Testis (tissue), 3 donors: Measurements from ENCODE around the gene TTLL11. TPM values are rescaled to one million over a fixed set of nuclear protein-coding genes. Genes with fewer than 3 reads are reported as not detected.

Experiments
- DNase-seq: peaks from one replicate; pipeline ENCODE4 v3.0.0-alpha.2; 2019
- H3K27ac ChIP-seq, 2 donors: fragments of 200-600 bp; sonication (generic); one replicate each; pipeline ENCODE4 v1.5.1; 2019
- H3K27me3 ChIP-seq: fragments of 200-600 bp; sonication (generic); one replicate; pipeline ENCODE4 v1.5.1; 2019
- H3K36me3 ChIP-seq: fragments of 200-600 bp; sonication (generic); one replicate; pipeline ENCODE4 v1.5.1; 2017; ENCODE audit warnings: low read depth; ENCODE audit errors: missing control alignments
- H3K4me1 ChIP-seq: fragments of 200-600 bp; sonication (generic); one replicate; pipeline ENCODE4 v1.5.1; 2019
- H3K4me3 ChIP-seq, 2 donors: fragments of 200-600 bp; sonication (generic); one replicate each; pipeline ENCODE4 v1.5.1; 2017 to 2019
- H3K9me3 ChIP-seq: fragments of 200-600 bp; sonication (generic); one replicate; pipeline ENCODE4 v1.5.1; 2017
- CTCF ChIP-seq, 3 experiments: fragments of 450-650 bp in 2 of 3; fragments of 200-600 bp in 1 of 3; sonication (generic) in 1 of 3; IDR thresholded peaks; one replicate each; pipeline ENCODE4 v1.5.1; 2016 to 2019; ENCODE audit warnings: antibody characterized with exemption in 3 of 3, mild to moderate bottlenecking in 2 of 3, moderate library complexity in 1 of 3
- POLR2A ChIP-seq: fragments of 450-650 bp; IDR thresholded peaks from one replicate; pipeline ENCODE4 v1.6.1; 2017; ENCODE audit warnings: antibody characterized with exemption, mild to moderate bottlenecking, moderate library complexity
- WGBS, 2 donors: methylation state at CpG; one replicate each; pipeline ENCODE4 v1.1.5; 2018; 5-methylcytosine and 5-hydroxymethylcytosine counted together
- intact Hi-C: fragments of 100-400 bp; cut with DNase I; formaldehyde crosslinking; loops from one replicate; pipeline ENCODE4 v1.15.1; 2023; ENCODE audit warnings: low total_unique reads
- polyA plus RNA-seq: library from polyadenylated mRNA; stranded (reverse); fragments of 350-450 nt; fragmentation: Illumina TruSeq; extraction: RNeasy Lipid Tissue Mini Kit (QIAGEN cat#74804); gene quantifications from one replicate; pipeline ENCODE4 v1.2.3, GENCODE V29; 2014; ENCODE audit warnings: low read depth, low replicate concordance; ENCODE audit not compliant: insufficient read depth
- total RNA-seq, 2 donors: library from RNA; depleted of rRNA; stranded (reverse); fragments of >200 nt; gene quantifications; one replicate each; pipeline ENCODE4 v1.2.3, GENCODE V29; 2016

TTLL11 gene
- total and polyA plus RNA-seq, 3 donors from 2014 or later = 17.8 to 36.5 (median 19.8) TPM

DNA sequence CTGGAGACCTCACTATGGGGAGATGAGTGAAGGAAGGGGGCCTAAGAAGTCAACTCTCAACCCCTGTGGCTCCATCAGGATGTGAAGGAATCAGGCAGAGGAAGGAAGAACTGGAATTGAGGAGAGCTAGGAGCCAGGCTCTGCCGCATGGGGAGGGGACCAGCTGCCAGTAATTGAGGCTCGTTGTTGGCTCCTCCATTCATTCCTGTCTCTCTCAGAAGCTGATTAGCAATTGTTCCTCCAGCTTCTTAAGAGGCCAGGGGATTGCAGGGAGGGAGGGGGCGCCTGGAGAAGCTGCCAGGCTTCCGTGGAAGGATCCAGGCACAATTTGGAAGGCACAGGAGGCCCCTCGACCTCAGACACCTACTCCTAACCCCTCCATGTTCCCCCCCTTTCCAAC lies 20.5 kb upstream of the TTLL11 start:
- H3K36me3 ChIP-seq = no peaks in the 10 kb centered on the region
- WGBS, 2 donors = 24 to 47% methylated on average over 5 of the region's 5 CpGs
- H3K27me3 ChIP-seq = no peaks in the 10 kb centered on the region
- no peak overlapping the region for H3K27ac ChIP-seq
- intact Hi-C loops = no loop called here
- DNase-seq = no peak
- no peak for TF ChIP-seq POLR2A
- no peaks in the 10 kb centered on the region for H3K9me3 ChIP-seq
- no peak overlapping the region for H3K4me3 ChIP-seq
- no peaks in the 10 kb centered on the region for H3K4me1 ChIP-seq

- no peak overlapping the region for H3K4me3 ChIP-seq
- no peaks in the 10 kb centered on the region for H3K27me3 ChIP-seq
- no peak for TF ChIP-seq CTCF (IDR thresholded peaks at IDR 0.05)
- no peak for TF ChIP-seq POLR2A
- H3K4me1 ChIP-seq = no peaks in the 10 kb centered on the region
- intact Hi-C loops = no loop called here
- no peak for DNase-seq
- WGBS, 2 donors = 83 to 93% methylated on average over 6 of the region's 6 CpGs
- H3K9me3 ChIP-seq = no peaks in the 10 kb centered on the region
- no peaks in the 10 kb centered on the region for H3K36me3 ChIP-seq
- no peak overlapping the region for H3K27ac ChIP-seq
These were observed 19.1 kb upstream of the TTLL11 start for GRCh38 chr9:122112238-122112637.

GRCh38 chr9:122111413-122112085 lies 18.4 kb upstream of the TTLL11 start:
- no peaks in the 10 kb centered on the region for H3K4me1 ChIP-seq
- no peak for DNase-seq
- TF ChIP-seq POLR2A (no peak), CTCF (IDR thresholded peaks at IDR 0.05) (no peak)
- H3K27ac ChIP-seq = no peak overlapping the region
- H3K9me3 ChIP-seq = no peaks in the 10 kb centered on the region
- intact Hi-C loops = no loop called here
- WGBS, 2 donors = 92 to 97% methylated on average over 5 to 9 of the region's 9 CpGs
- H3K36me3 ChIP-seq = no peaks in the 10 kb centered on the region
- H3K27me3 ChIP-seq = no peaks in the 10 kb centered on the region
- no peak overlapping the region for H3K4me3 ChIP-seq

DNA sequence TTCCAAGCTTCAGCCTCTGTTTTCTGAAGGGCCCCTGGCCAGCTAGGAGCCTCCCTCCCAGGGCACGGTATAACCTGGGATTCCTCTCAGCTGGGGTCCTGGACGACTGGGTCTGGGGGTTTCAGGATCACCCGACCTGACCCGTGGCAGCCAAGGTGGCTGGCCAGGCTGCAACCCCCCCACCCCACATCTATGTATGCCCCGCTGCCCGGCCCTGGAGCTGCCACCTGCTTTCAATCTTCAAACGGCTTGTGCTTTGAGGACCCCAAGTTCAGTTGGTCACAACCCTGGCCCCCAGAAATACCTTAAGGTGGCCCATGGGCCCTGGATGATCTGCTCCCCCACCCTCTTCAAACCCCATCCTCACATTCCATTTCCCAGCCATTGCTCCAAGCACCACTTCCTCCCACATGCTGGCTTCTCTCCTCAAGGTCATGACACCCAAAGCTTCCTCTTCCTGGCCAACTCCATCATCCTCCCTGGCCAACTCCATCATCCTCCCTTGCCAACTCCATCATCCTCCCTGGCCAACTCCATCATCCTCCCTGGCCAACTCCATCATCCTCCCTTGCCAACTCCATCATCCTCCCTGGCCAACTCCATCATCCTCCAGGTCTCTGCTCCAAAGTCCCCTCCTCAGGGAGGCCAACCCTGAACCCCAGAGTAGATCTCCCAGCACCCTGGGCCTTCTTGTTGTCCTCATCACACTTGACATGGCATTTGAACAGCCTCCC lies 17.2 kb upstream of the TTLL11 start:
- Histone ChIP-seq H3K36me3 (no peaks in the 10 kb centered on the region), H3K4me3 (no peak overlapping the region), H3K27me3 (no peaks in the 10 kb centered on the region), H3K27ac (no peak overlapping the region), H3K4me1 (no peaks in the 10 kb centered on the region), H3K9me3 (no peaks in the 10 kb centered on the region)
- TF ChIP-seq CTCF (IDR thresholded peaks at IDR 0.05) (no peak), POLR2A (no peak)
- 91 to 95% methylated on average over 3 to 7 of the region's 7 CpGs for WGBS, 2 donors
- intact Hi-C loops = no loop called here
- DNase-seq = no peak

DNA sequence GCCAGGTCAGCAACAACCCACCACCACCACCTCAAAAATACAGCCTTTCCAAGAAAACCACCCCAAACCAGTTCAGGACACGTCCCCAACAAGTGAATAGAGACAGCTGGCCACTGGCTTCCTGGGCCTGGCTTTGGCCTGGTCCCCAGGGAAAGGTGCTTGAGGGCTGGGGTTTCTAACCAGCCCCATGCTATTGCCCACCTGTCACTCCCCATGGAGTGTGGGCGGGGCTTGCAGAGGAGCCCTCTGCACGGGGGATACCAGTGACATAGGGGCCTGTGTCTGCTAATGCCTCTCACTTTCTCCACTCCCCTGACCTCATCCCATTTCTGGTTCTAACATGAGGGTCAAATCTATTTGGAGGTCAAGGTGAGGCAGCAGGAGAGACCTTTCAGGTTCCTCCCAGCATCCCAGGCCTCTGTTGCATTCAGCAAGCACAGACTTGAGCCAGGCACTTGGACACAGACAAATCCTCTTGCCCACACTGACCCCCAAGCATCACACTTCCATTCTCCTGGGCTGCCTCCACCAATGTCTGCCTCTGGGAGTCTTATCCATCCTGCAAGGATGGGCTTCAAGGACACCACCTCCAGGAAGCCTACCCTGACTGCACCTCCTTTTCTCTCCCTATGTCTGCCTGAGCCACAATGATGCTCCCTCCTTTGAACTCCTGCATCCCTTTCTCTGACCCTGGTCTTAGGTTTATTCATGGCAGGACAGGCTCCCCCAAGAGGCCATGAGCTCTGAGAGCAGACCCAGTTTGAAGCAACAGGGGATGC lies 16.1 kb upstream of the TTLL11 start:
- no peaks in the 10 kb centered on the region for H3K36me3 ChIP-seq
- H3K4me3 ChIP-seq = no peak overlapping the region
- intact Hi-C loops = no loop called here
- no peaks in the 10 kb centered on the region for H3K4me1 ChIP-seq
- H3K27ac ChIP-seq = no peak overlapping the region
- H3K27me3 ChIP-seq = no peaks in the 10 kb centered on the region
- WGBS, 2 donors = 90 to 93% methylated on average over 2 to 3 of the region's 3 CpGs
- TF ChIP-seq POLR2A = no peak
- TF ChIP-seq CTCF (IDR thresholded peaks at IDR 0.05) = no peak
- no peak for DNase-seq
- no peaks in the 10 kb centered on the region for H3K9me3 ChIP-seq
